Fibroblast of skin of right quadriceps (primary cell): Measurements from ENCODE around the gene BRAF.
A peak's percentile ranks its signal among the peaks of the same experiment; 100 is the strongest.
"Not testable (repeated sequence)": the region's sequence is repeated elsewhere in the genome, so short reads cannot be mapped to it uniquely, and the experiment has no call there.

Experiments
- DNase-seq: peaks from one replicate; pipeline ENCODE4 v3.0.0-alpha.2; 2013

The BRAF gene

GRCh38 chr7:140917258-140917657 is 7.5 kb downstream of the BRAF start:
- no peak for DNase-seq

- no peak for DNase-seq
Observed at GRCh38 chr7:140915935-140916555, 8.7 kb downstream of the BRAF start.

GRCh38 chr7:140914083-140914482 is 10.6 kb downstream of the BRAF start:
- DNase-seq = no peak

- not testable (repeated sequence) for DNase-seq
Observed at GRCh38 chr7:140913596-140913928, 11.2 kb downstream of the BRAF start.

GRCh38 chr7:140911746-140912145 is 13.0 kb downstream of the BRAF start:
- DNase-seq = no peak

- DNase-seq = no peak
Observed at GRCh38 chr7:140909476-140910161, 15.1 kb downstream of the BRAF start.

GRCh38 chr7:140908361-140908760 is 16.4 kb downstream of the BRAF start:
- no peak for DNase-seq

- no peak for DNase-seq
Observed at GRCh38 chr7:140903741-140904480, 20.8 kb downstream of the BRAF start.

GRCh38 chr7:140902303-140902953 is 22.3 kb downstream of the BRAF start:
- DNase-seq = no peak

GRCh38 chr7:140901941-140902302 is 22.8 kb downstream of the BRAF start:
- DNase-seq = no peak

GRCh38 chr7:140899883-140900282 is 24.8 kb downstream of the BRAF start:
- DNase-seq = no peak

GRCh38 chr7:140898786-140899536 is 25.8 kb downstream of the BRAF start:
- DNase-seq = peak; percentile 6

- no peak for DNase-seq
Observed at GRCh38 chr7:140896996-140897395, 27.7 kb downstream of the BRAF start.

- no peak for DNase-seq
Observed at GRCh38 chr7:140889645-140890044, 35.1 kb downstream of the BRAF start.

GRCh38 chr7:140889150-140889549 is 35.6 kb downstream of the BRAF start:
- no peak for DNase-seq

GRCh38 chr7:140888087-140888486 is 36.6 kb downstream of the BRAF start:
- peak; percentile 6 for DNase-seq

- no peak for DNase-seq
Observed at GRCh38 chr7:140885735-140886334, 38.9 kb downstream of the BRAF start.

GRCh38 chr7:140883378-140883777 is 41.4 kb downstream of the BRAF start:
- no peak for DNase-seq

- not testable (repeated sequence) for DNase-seq
Observed at GRCh38 chr7:140882834-140883233, 41.9 kb downstream of the BRAF start.

GRCh38 chr7:140881507-140882228 is 43.1 kb downstream of the BRAF start:
- no peak for DNase-seq

- no peak for DNase-seq
Observed at GRCh38 chr7:140877249-140877524, 47.5 kb downstream of the BRAF start.
